Liver (tissue), 3 donors: Measurements from ENCODE around the gene ARID3A.

Source experiments
- ATF3 ChIP-seq: IDR thresholded peaks from 2 replicates; pipeline ENCODE4 v1.6.1; 2016; ENCODE audit warnings: antibody characterized with exemption
- CTCF ChIP-seq: fragments of 150-350 bp; IDR thresholded peaks from 2 replicates; pipeline ENCODE4 v1.5.1; 2017; ENCODE audit warnings: improper control_type of control experiment, low read depth, low read length; ENCODE audit not compliant: missing input control
- EGR1 ChIP-seq, 2 donors: IDR thresholded peaks; 2 replicates each; pipeline ENCODE4 v1.6.1; 2016 to 2018; ENCODE audit warnings: antibody characterized with exemption in 2 of 2, low read depth in 2 of 2
- GABPA ChIP-seq, 2 donors: IDR thresholded peaks in 1 of 2; conservative IDR thresholded peaks in 1 of 2; 2 replicates each; pipeline ENCODE4 v1.6.1; 2016; ENCODE audit warnings: antibody characterized with exemption in 2 of 2, mild to moderate bottlenecking in 1 of 2, moderate library complexity in 1 of 2
- HNF4G ChIP-seq: IDR thresholded peaks from 2 replicates; pipeline ENCODE4 v1.6.1; 2016; ENCODE audit warnings: antibody characterized with exemption
- JUND ChIP-seq, 2 donors: IDR thresholded peaks; 2 replicates each; pipeline ENCODE4 v1.6.1; 2016; ENCODE audit warnings: antibody characterized with exemption in 2 of 2
- SP1 ChIP-seq: IDR thresholded peaks from 2 replicates; pipeline ENCODE4 v1.6.1; 2018; ENCODE audit warnings: antibody characterized with exemption, mild to moderate bottlenecking
- YY1 ChIP-seq: IDR thresholded peaks from 2 replicates; pipeline ENCODE4 v1.6.1; 2016; ENCODE audit warnings: antibody characterized with exemption, mild to moderate bottlenecking
- TF ChIP-seq, protein P1 (sequence below): IDR thresholded peaks from 2 replicates; pipeline ENCODE4 v1.6.1; 2016; ENCODE audit warnings: antibody characterized with exemption
- TF ChIP-seq, protein P2 (sequence below): IDR thresholded peaks from 2 replicates; pipeline ENCODE4 v1.6.1; 2016; ENCODE audit warnings: antibody characterized with exemption, mild to moderate bottlenecking
- donor health status: healthy.
- donor health status: healthy.

- TF ChIP-seq EGR1 (IDR thresholded peaks at IDR 0.05; ENCODE audit: low read depth in 2 of 2), result no peak
- TF ChIP-seq YY1, result no peak
- TF ChIP-seq CTCF, result no peak
- TF ChIP-seq GABPA (IDR thresholded peaks at IDR 0.05 in 1 of 2, conservative IDR thresholded peaks at IDR 0.05 in 1 of 2), result no peak
- TF ChIP-seq, protein P1, sequence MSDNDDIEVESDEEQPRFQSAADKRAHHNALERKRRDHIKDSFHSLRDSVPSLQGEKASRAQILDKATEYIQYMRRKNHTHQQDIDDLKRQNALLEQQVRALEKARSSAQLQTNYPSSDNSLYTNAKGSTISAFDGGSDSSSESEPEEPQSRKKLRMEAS, result no peak
- TF ChIP-seq SP1, result no peak
- no peak for TF ChIP-seq HNF4G
- TF ChIP-seq, protein P2, sequence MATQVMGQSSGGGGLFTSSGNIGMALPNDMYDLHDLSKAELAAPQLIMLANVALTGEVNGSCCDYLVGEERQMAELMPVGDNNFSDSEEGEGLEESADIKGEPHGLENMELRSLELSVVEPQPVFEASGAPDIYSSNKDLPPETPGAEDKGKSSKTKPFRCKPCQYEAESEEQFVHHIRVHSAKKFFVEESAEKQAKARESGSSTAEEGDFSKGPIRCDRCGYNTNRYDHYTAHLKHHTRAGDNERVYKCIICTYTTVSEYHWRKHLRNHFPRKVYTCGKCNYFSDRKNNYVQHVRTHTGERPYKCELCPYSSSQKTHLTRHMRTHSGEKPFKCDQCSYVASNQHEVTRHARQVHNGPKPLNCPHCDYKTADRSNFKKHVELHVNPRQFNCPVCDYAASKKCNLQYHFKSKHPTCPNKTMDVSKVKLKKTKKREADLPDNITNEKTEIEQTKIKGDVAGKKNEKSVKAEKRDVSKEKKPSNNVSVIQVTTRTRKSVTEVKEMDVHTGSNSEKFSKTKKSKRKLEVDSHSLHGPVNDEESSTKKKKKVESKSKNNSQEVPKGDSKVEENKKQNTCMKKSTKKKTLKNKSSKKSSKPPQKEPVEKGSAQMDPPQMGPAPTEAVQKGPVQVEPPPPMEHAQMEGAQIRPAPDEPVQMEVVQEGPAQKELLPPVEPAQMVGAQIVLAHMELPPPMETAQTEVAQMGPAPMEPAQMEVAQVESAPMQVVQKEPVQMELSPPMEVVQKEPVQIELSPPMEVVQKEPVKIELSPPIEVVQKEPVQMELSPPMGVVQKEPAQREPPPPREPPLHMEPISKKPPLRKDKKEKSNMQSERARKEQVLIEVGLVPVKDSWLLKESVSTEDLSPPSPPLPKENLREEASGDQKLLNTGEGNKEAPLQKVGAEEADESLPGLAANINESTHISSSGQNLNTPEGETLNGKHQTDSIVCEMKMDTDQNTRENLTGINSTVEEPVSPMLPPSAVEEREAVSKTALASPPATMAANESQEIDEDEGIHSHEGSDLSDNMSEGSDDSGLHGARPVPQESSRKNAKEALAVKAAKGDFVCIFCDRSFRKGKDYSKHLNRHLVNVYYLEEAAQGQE, result no peak
- no peak for TF ChIP-seq ATF3
- TF ChIP-seq JUND (IDR thresholded peaks at IDR 0.05), result no peak
These were observed 36.1 kb upstream of the ARID3A start for GRCh38 chr19:889662-890295.
